Measurements from ENCODE around the gene FOXK2. TPM values are rescaled to one million over a fixed set of nuclear protein-coding genes. Genes with fewer than 3 reads are reported as not detected.

Gene FOXK2
- total RNA-seq (30.2 and 40.9 TPM in 2 replicates), polyA plus RNA-seq (29.5 and 37.7 TPM in 2 replicates)

DNA sequence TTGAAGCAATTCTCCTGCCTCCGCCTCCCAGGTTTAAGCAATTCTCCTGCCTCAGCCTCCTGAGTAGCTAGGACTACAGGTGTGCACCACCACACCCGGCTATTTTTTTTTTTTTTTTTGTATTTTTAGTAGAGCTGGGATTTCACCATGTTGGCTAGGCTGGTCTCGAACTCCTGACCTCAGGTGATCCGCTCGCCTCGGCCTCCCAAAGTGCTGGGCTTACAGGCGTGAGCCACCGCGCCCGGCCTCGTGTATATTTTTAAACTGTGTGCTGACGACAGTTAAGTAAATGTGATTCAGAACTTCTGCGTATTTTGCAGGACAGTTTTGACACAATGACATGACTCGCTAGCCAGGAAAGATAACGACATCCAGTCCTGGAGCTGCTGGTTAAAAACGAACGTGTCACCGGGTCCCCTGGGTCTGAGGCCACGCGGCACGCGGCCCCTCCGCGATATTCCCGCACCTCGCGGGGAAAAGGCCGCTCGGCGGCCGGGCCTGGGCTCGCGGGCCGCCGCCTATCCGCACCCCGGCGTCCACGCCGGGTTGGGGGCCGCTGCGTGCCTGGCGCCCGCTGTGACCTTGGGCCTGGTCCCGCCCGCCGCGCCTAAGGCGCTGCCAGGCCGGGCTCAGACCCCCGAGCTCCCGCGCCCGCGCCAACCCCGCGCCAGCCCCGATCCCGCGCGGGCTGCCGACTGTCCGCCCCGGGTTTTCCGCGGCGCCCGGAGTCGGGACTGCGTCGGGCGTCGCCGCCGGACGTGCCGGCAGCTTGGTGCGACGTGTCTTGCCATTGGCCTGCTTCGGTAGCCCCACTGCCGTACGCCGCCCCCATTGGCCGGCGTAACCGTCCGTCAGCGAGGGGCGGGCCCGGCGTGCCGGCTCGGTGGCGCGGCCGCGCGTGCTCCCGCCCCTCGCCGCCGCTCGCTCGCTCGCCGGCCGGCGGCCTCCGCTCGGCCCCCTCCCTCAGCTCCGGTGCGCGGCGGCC lies at the start of gene FOXK2:
TSS of gene FOXK2 (plus strand) at position 907 of the 985 bp plus-strand sequence. CDS start 157 bp downstream, outside the sequence.
- Histone ChIP-seq H3K36me3 (replicated peaks; ENCODE audit: insufficient read depth, low read depth) (no peaks in the 10 kb centered on the region), H3K27ac (peak within 1 kb of the TSS; percentile 93), H2AFZ (peak within 1 kb of the TSS; percentile 59), H3K4me1 (ENCODE audit: insufficient read depth) (peaks cover 16% of the 10 kb centered on the region), H3K9me2 (replicated peaks; ENCODE audit: insufficient read depth) (no peaks in the 10 kb centered on the region), H3K79me2 (peaks cover 44% of the 10 kb centered on the region), H3K4me2 (peak within 1 kb of the TSS; percentile 78), H3K27me3 (no peaks in the 10 kb centered on the region), H3K4me3 (peak within 1 kb of the TSS; percentile 39), H4K20me1 (ENCODE audit: insufficient read depth, poor library complexity, severe bottlenecking) (peaks cover 36% of the 10 kb centered on the region), H3K9me3 (ENCODE audit: low read depth) (no peaks in the 10 kb centered on the region)
- 7% methylated on average over 70 of the region's 114 CpGs for WGBS (ENCODE audit: low lambda C conversion rate, missing lambda C conversion rate)
- TF ChIP-seq EZH2phosphoT487 (IDR thresholded peaks at IDR 0.05; ENCODE audit: low read depth, severe bottlenecking, unreplicated experiment): no peak
- TF ChIP-seq, protein P1, sequence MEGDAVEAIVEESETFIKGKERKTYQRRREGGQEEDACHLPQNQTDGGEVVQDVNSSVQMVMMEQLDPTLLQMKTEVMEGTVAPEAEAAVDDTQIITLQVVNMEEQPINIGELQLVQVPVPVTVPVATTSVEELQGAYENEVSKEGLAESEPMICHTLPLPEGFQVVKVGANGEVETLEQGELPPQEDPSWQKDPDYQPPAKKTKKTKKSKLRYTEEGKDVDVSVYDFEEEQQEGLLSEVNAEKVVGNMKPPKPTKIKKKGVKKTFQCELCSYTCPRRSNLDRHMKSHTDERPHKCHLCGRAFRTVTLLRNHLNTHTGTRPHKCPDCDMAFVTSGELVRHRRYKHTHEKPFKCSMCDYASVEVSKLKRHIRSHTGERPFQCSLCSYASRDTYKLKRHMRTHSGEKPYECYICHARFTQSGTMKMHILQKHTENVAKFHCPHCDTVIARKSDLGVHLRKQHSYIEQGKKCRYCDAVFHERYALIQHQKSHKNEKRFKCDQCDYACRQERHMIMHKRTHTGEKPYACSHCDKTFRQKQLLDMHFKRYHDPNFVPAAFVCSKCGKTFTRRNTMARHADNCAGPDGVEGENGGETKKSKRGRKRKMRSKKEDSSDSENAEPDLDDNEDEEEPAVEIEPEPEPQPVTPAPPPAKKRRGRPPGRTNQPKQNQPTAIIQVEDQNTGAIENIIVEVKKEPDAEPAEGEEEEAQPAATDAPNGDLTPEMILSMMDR (IDR thresholded peaks at IDR 0.05; ENCODE audit: poor library complexity): no peak
- peak; percentile 97 for DNase-seq (ENCODE audit: low spot score)

DNA sequence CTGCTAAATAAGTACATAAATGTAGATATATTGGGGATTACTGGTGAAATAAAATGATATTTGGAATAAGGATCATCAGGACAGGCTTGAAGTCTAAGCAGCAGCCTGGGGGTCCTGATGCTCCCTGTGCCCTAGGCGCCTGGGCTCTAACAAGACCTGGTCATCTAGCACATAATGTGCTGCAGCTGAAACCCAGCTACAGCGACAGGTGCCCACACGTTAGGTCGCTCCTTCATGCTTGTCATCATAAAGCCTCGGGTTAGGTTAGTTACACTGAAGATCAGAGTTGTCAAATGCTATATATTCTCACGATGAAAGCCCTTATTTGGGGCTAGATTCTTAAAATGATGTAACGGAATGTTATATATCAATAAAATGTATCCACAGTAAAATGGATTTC lies 49.5 kb upstream of the FOXK2 start:
- H3K79me2 ChIP-seq: no peaks in the 10 kb centered on the region
- no peak overlapping the region for H3K27ac ChIP-seq
- no peaks in the 10 kb centered on the region for H3K36me3 ChIP-seq (replicated peaks; ENCODE audit: insufficient read depth, low read depth)
- H4K20me1 ChIP-seq (ENCODE audit: insufficient read depth, poor library complexity, severe bottlenecking): no peaks in the 10 kb centered on the region
- no peaks in the 10 kb centered on the region for H3K9me2 ChIP-seq (replicated peaks; ENCODE audit: insufficient read depth)
- no peak for DNase-seq (ENCODE audit: low spot score)
- TF ChIP-seq EZH2phosphoT487 (IDR thresholded peaks at IDR 0.05; ENCODE audit: low read depth, severe bottlenecking, unreplicated experiment): no peak
- TF ChIP-seq, protein P1 (IDR thresholded peaks at IDR 0.05; ENCODE audit: poor library complexity): no peak
- no peak for TF ChIP-seq EZH2 (IDR thresholded peaks at IDR 0.05; ENCODE audit: borderline replicate concordance)
- no peak overlapping the region for H3K4me3 ChIP-seq
- no peak overlapping the region for H2AFZ ChIP-seq
- over 99% methylated on average over 7 of the region's 7 CpGs for WGBS (ENCODE audit: low lambda C conversion rate, missing lambda C conversion rate)
- no peaks in the 10 kb centered on the region for H3K4me1 ChIP-seq (ENCODE audit: insufficient read depth)
- H3K27me3 ChIP-seq: no peaks in the 10 kb centered on the region
- H3K9me3 ChIP-seq (ENCODE audit: low read depth): no peaks in the 10 kb centered on the region
- no peak overlapping the region for H3K4me2 ChIP-seq

DNA sequence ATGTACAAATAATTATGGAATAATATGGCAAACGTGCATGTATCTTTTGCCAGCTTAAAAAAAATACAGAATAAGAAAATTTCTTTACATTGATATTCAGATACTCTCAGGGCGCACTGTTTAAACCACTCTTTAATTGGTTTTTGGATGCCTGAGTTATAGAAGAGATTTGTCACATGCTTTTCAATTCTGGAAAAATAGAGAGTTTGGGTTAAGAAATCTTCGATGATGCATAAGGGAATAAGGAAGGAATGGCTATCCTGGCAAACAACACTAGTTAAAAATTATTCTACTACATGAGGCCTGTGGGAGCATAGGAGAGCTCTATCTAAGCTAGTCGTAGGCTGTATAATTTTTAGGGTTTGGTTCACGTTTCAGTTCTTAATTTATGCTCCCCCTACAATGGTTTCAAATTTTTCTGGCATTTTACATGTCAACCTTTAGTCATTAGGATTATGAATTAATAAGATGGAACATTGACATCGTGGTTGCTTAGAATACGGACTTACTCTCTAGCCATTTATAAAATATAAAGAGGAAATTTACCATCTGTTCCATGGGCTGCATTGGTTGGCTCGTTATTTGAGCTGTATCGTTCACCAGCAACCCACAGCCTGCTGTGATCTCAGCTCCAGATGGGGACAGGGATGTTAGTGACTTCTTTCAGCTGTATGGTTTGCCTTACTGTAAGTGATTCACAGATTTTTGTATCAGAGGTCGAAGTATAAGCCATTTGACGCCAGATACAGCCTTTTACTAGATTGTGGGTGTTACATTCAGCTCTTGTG lies 45.1 kb upstream of the FOXK2 start:
- H3K9me3 ChIP-seq (ENCODE audit: low read depth): no peaks in the 10 kb centered on the region
- H3K36me3 ChIP-seq (replicated peaks; ENCODE audit: insufficient read depth, low read depth): no peaks in the 10 kb centered on the region
- no peaks in the 10 kb centered on the region for H4K20me1 ChIP-seq (ENCODE audit: insufficient read depth, poor library complexity, severe bottlenecking)
- no peaks in the 10 kb centered on the region for H3K27me3 ChIP-seq
- no peaks in the 10 kb centered on the region for H3K9me2 ChIP-seq (replicated peaks; ENCODE audit: insufficient read depth)
- H3K4me2 ChIP-seq: no peak overlapping the region
- no peak overlapping the region for H2AFZ ChIP-seq
- TF ChIP-seq EZH2phosphoT487 (IDR thresholded peaks at IDR 0.05; ENCODE audit: low read depth, severe bottlenecking, unreplicated experiment) (no peak), EZH2 (IDR thresholded peaks at IDR 0.05; ENCODE audit: borderline replicate concordance) (no peak)
- TF ChIP-seq, protein P1 (IDR thresholded peaks at IDR 0.05; ENCODE audit: poor library complexity): no peak
- no peak overlapping the region for H3K4me3 ChIP-seq
- DNase-seq (ENCODE audit: low spot score): no peak
- H3K4me1 ChIP-seq (ENCODE audit: insufficient read depth): no peaks in the 10 kb centered on the region
- 92% methylated on average over 11 of the region's 11 CpGs for WGBS (ENCODE audit: low lambda C conversion rate, missing lambda C conversion rate)
- no peak overlapping the region for H3K27ac ChIP-seq
- no peaks in the 10 kb centered on the region for H3K79me2 ChIP-seq
